SW 1271 (cell line): ENCODE measurements around the gene ARCN1.
"Not testable (repeated sequence)": the region's sequence is repeated elsewhere in the genome, so short reads cannot be mapped to it uniquely, and the experiment has no call there.

ENCODE experiments used
- DNase-seq, 2 experiments: peaks; one replicate each; lab custom pipeline; 2025; lab: John Stamatoyannopoulos, UW

The ARCN1 gene

GRCh38 chr11:118544010-118544646, 28.1 kb upstream of the ARCN1 start:
- no peak for DNase-seq

- DNase-seq, result no peak
Observed at GRCh38 chr11:118544647-118545010, 27.6 kb upstream of the ARCN1 start.

- DNase-seq, result no peak
Observed at GRCh38 chr11:118545533-118545932, 26.7 kb upstream of the ARCN1 start.

- DNase-seq, result no peak
Observed at GRCh38 chr11:118547132-118547531, 25.1 kb upstream of the ARCN1 start.

GRCh38 chr11:118552341-118552740, 19.9 kb upstream of the ARCN1 start:
- no peak for DNase-seq

GRCh38 chr11:118560806-118561205, 11.4 kb upstream of the ARCN1 start:
- DNase-seq, result no peak

GRCh38 chr11:118565051-118565450, 7.2 kb upstream of the ARCN1 start:
- no peak for DNase-seq

- no peak for DNase-seq
Observed at GRCh38 chr11:118569670-118570069, 2.5 kb upstream of the ARCN1 start.

GRCh38 chr11:118570787-118571186, 1.4 kb upstream of the ARCN1 start:
- no peak for DNase-seq

GRCh38 chr11:118571701-118572060, 528 bp upstream of the ARCN1 start:
- DNase-seq, result not testable (repeated sequence)

- peak in 1 of 2 experiments; percentile 39 for DNase-seq
Observed at GRCh38 chr11:118572981-118573550, 857 bp downstream of the ARCN1 start.

- no peak for DNase-seq
Observed at GRCh38 chr11:118574636-118575035, 2.4 kb downstream of the ARCN1 start.

- DNase-seq, result not testable (repeated sequence)
Observed at GRCh38 chr11:118577995-118578394, 5.8 kb downstream of the ARCN1 start.

- DNase-seq, result no peak
Observed at GRCh38 chr11:118581057-118581456, 8.8 kb downstream of the ARCN1 start.

GRCh38 chr11:118587952-118588351, 15.7 kb downstream of the ARCN1 start:
- no peak for DNase-seq

- DNase-seq, result no peak
Observed at GRCh38 chr11:118592616-118593367, 20.6 kb downstream of the ARCN1 start.

- DNase-seq, result peak in 1 of 2 experiments; percentile 21
Observed at GRCh38 chr11:118594984-118595383, 22.8 kb downstream of the ARCN1 start.

GRCh38 chr11:118596224-118597146, 24.3 kb downstream of the ARCN1 start:
- no peak for DNase-seq

GRCh38 chr11:118597556-118597955, 25.3 kb downstream of the ARCN1 start:
- no peak for DNase-seq

- DNase-seq, result no peak
Observed at GRCh38 chr11:118602331-118602730, 30.1 kb downstream of the ARCN1 start.

- not testable (repeated sequence) for DNase-seq
Observed at GRCh38 chr11:118603709-118604108, 31.5 kb downstream of the ARCN1 start.

GRCh38 chr11:118604566-118604965, 32.4 kb downstream of the ARCN1 start:
- no peak for DNase-seq
